ENCODE measurements around the gene IVD. TPM values are rescaled to one million over a fixed set of nuclear protein-coding genes. Genes with fewer than 3 reads are reported as not detected.

The IVD gene
- total RNA-seq, 8 experiments from 2014 or later = 20.3 to 93.9 (median 33.7) TPM

GRCh38 chr15:40439960-40440742, 34.6 kb downstream of the IVD start:
- in situ Hi-C loops (cut with MboI; ENCODE audit: low pct_unique_long_range_greater_than_20kb in 2 of 9, low sequenced_read_pairs in 9 of 9, unreplicated experiment in 9 of 9) = no loop called here
- peak overlapping the region; percentile 60 to 100 (median 86) for H3K4me3 ChIP-seq
- ATAC-seq (replicated peaks in 6 of 8) = peak in 7 of 8 experiments; percentile 1 to 10 (median 4)
- peaks cover 39 to 49% of the 10 kb centered on the region in 2 donors for H3K4me1 ChIP-seq (replicated peaks in 1 of 2)
- no CpG with 5 or more reads among the region's 35 CpGs for WGBS, 10 experiments
- H3K27ac ChIP-seq = peak overlapping the region; percentile 53 to 74

GRCh38 chr15:40440743-40441564, 35.4 kb downstream of the IVD start, which contains the start of gene BAHD1:
BAHD1 (plus strand) TSS chr15:40440953; CDS start chr15:40458465, 17,512 bp downstream.
- peaks cover 43 to 53% of the 10 kb centered on the region in 2 donors for H3K4me1 ChIP-seq (replicated peaks in 1 of 2)
- peak; percentile 74 to 84 (median 75) for ATAC-seq (replicated peaks in 6 of 8)
- in situ Hi-C loops (cut with MboI; ENCODE audit: low pct_unique_long_range_greater_than_20kb in 2 of 9, low sequenced_read_pairs in 9 of 9, unreplicated experiment in 9 of 9) = no loop called here
- WGBS, 10 experiments = no CpG with 5 or more reads among the region's 119 CpGs
- H3K4me3 ChIP-seq = peak within 1 kb of the TSS; percentile 60 to 100 (median 86)
- H3K27ac ChIP-seq = peak within 1 kb of the TSS; percentile 83 to 96

- Histone ChIP-seq H3K27ac (peak overlapping the region; percentile 83 to 96), H3K4me1 (replicated peaks in 1 of 2) (peaks cover 47 to 52% of the 10 kb centered on the region in 2 donors), H3K4me3 (peak overlapping the region; percentile 60 to 100 (median 86))
- peak in 7 of 8 experiments; percentile 1 to 30 (median 20) for ATAC-seq (replicated peaks in 6 of 8)
- WGBS, 10 experiments = no CpG with 5 or more reads among the region's 119 CpGs
- in situ Hi-C loops (cut with MboI; ENCODE audit: low pct_unique_long_range_greater_than_20kb in 2 of 9, low sequenced_read_pairs in 9 of 9, unreplicated experiment in 9 of 9) = no loop called here
Observed at GRCh38 chr15:40441565-40442531, 36.3 kb downstream of the IVD start.

GRCh38 chr15:40443255-40443654, 37.7 kb downstream of the IVD start:
- ATAC-seq (replicated peaks in 6 of 8) = no peak
- Histone ChIP-seq H3K4me1 (replicated peaks in 1 of 2) (peaks cover 38 to 46% of the 10 kb centered on the region in 2 donors), H3K27ac (no peak overlapping the region), H3K4me3 (peak overlapping the region in 4 of 5 donors; percentile 60 to 100 (median 81))
- WGBS, 10 experiments = 60 to 100% (median 73%) methylated on average over 1 to 4 of the region's 4 CpGs; no CpG with 5 or more reads in 3 of the 10 experiments
- in situ Hi-C loops (cut with MboI; ENCODE audit: low pct_unique_long_range_greater_than_20kb in 2 of 9, low sequenced_read_pairs in 9 of 9, unreplicated experiment in 9 of 9) = no loop called here

DNA sequence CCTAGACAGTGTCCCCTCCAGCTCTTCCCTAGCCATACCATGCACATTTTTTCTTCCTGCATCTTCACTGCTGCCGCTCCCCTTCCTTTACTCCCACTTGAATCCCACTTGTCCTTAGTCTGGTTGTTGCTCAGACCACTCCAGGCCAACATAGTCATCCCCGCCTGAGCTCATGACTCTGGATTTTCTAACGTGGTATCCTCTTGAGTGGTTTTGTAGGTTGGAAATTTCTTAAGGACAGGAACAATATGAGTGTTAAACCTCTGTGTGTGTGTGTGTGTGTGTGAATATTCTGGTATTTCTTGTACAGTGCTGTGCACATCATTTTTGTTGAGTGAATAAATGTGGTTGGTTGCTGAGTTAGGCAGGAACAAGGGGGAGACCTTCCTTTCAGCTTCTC, 38.3 kb downstream of the IVD start:
- H3K27ac ChIP-seq = no peak overlapping the region
- in situ Hi-C loops (cut with MboI; ENCODE audit: low pct_unique_long_range_greater_than_20kb in 2 of 9, low sequenced_read_pairs in 9 of 9, unreplicated experiment in 9 of 9) = no loop called here
- no peak for ATAC-seq (replicated peaks in 6 of 8)
- peak overlapping the region in 2 of 5 donors; percentile 60 to 74 for H3K4me3 ChIP-seq
- 50 to 100% (median 73%) methylated on average over 1 to 3 of the region's 3 CpGs; no CpG with 5 or more reads in 2 of the 10 experiments for WGBS, 10 experiments
- H3K4me1 ChIP-seq (replicated peaks in 1 of 2) = peaks cover 38 to 46% of the 10 kb centered on the region in 2 donors

DNA sequence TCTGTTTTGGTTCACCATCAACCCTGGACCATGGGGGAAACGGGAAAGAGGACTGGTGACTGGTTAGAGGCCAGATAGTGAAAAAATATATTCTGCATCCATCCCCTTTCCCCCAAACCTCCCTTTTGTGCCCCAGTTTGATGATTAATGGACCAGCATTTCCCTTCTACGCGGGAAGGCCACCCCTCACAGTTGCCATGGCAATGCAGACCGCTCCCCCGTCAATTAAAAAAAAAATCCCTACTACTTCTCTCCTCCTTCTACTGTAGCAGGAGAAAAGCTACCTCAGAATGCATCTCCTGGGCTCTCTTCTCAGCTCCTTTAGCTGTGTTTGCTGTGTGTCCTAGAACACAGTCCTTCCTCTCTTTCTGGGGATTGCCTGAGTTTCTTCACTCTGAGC, 39.1 kb downstream of the IVD start:
- Histone ChIP-seq H3K4me1 (replicated peaks in 1 of 2) (peaks cover 34 to 42% of the 10 kb centered on the region in 2 donors), H3K27ac (no peak overlapping the region), H3K4me3 (peak overlapping the region in 1 of 5 donors; percentile 4)
- in situ Hi-C loops (cut with MboI; ENCODE audit: low pct_unique_long_range_greater_than_20kb in 2 of 9, low sequenced_read_pairs in 9 of 9, unreplicated experiment in 9 of 9) = no loop called here
- 22 to 100% (median 80%) methylated on average over 1 to 5 of the region's 5 CpGs; no CpG with 5 or more reads in 4 of the 10 experiments for WGBS, 10 experiments
- ATAC-seq (replicated peaks in 6 of 8) = no peak

DNA sequence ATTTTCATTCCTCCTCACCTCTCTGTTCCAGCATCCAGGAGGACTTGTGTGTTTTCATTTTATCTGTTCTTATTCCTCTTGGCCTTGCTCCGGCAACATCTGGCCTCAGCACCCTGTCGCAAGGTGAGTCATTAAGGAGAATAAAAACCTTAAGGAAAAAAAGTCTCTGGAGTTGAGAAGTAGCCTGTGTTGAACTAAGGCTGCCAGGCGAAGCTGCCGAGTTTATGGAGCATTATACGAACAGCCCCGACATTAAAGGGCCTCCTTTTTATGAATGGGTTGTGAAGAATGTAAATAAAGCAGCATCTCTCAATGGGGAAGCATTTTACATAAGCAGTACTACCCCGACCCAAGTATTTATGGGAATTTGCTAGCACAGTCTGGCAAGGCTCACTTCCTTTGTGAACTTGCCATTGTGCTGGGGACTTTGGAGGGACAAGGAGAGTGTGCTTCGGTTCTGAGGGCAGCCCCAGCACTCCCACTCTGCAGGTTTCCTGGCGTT, 39.9 kb downstream of the IVD start:
- no peak for ATAC-seq (replicated peaks in 6 of 8)
- peak overlapping the region in 1 of 5 donors; percentile 11 for H3K4me3 ChIP-seq
- H3K27ac ChIP-seq = no peak overlapping the region
- WGBS, 10 experiments = 10 to 80% (median 26%) methylated on average over 2 to 8 of the region's 9 CpGs
- peaks cover 34 to 42% of the 10 kb centered on the region in 2 donors for H3K4me1 ChIP-seq (replicated peaks in 1 of 2)
- in situ Hi-C loops (cut with MboI; ENCODE audit: low pct_unique_long_range_greater_than_20kb in 2 of 9, low sequenced_read_pairs in 9 of 9, unreplicated experiment in 9 of 9) = no loop called here

- Histone ChIP-seq H3K4me1 (replicated peaks in 1 of 2) (peaks cover 34 to 42% of the 10 kb centered on the region in 2 donors), H3K27ac (no peak overlapping the region), H3K4me3 (no peak overlapping the region)
- no peak for ATAC-seq (replicated peaks in 6 of 8)
- WGBS, 10 experiments = 45% methylated on average over 3 of the region's 3 CpGs; no CpG with 5 or more reads in 9 of the 10 experiments
- in situ Hi-C loops (cut with MboI; ENCODE audit: low pct_unique_long_range_greater_than_20kb in 2 of 9, low sequenced_read_pairs in 9 of 9, unreplicated experiment in 9 of 9) = no loop called here
Observed at GRCh38 chr15:40446144-40446543, 40.5 kb downstream of the IVD start.

DNA sequence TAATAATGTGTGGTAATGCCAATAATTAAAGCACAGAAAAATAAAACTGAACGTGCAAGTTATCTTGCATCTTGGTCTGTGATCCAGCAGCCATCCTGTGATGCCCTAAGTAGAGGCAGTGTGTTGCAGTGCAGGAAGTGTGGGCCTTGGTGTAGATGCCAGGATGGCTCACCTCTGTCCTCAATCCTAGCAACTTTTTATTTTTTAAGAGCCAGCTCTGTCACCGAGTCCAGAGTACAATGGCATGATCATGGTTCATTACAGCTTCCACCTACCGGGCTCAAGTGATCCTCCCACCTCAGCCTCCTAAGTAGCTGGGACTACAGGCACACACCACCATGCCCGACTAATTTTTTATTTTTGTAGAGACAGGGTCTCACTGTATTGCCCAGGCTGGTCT, 42.8 kb downstream of the IVD start:
- ATAC-seq (replicated peaks in 6 of 8) = no peak
- WGBS, 10 experiments = 50 to 100% (median 87%) methylated on average over 1 to 4 of the region's 4 CpGs; no CpG with 5 or more reads in 3 of the 10 experiments

DNA sequence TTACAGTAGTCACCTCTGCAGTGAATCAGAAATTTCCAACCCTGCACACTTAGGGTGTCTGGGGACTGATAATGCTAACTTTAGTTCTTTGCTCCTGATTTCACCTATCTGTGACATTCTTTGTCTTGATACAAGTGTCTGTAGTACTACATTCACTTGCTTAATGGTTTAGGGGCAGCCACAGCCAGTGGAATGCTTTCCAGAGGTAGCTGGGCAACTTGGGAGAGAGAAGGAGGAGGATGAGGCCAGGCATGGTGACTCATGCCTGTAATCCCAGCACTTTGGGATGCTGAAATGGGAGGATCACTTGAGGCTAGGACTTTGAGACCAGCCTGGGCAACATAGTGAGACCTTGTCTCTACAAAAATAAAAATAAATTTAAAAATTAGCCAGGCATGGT, 43.7 kb downstream of the IVD start:
- ATAC-seq (replicated peaks in 6 of 8) = peak in 1 of 8 experiments; percentile 23
- Histone ChIP-seq H3K27ac (no peak overlapping the region), H3K4me3 (no peak overlapping the region), H3K4me1 (replicated peaks in 1 of 2) (peaks cover 22% of the 10 kb centered on the region in 2 donors)
- in situ Hi-C loops (cut with MboI; ENCODE audit: low pct_unique_long_range_greater_than_20kb in 2 of 9, low sequenced_read_pairs in 9 of 9, unreplicated experiment in 9 of 9) = no loop called here

More for the DNA sequence above, 42.8 kb downstream of the IVD start:
- no peak overlapping the region for H3K4me3 ChIP-seq
- H3K4me1 ChIP-seq (replicated peaks in 1 of 2) = peaks cover 27 to 31% of the 10 kb centered on the region in 2 donors
- no peak overlapping the region for H3K27ac ChIP-seq
- in situ Hi-C loops (cut with MboI; ENCODE audit: low pct_unique_long_range_greater_than_20kb in 2 of 9, low sequenced_read_pairs in 9 of 9, unreplicated experiment in 9 of 9) = no loop called here

DNA sequence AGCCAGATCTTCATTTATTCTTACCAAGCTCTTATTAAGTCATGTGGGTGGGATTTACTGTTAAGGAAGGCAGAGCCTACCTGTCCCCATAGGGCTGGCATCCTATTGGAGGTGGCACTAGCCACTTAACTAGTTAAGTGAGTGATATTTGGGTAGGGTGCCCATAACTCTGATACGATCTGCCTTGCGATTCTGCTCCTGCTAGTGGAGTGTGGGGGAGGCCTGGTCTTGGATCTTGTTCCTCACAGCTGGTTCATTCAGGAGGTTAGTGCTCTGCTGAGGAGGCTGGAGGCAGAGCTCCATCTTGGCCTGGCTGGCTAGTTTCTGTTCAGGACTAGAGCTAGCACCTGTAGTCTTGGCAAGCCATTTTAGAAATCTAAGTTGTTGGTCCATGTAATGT, 44.5 kb downstream of the IVD start:
- Histone ChIP-seq H3K4me3 (no peak overlapping the region), H3K27ac (no peak overlapping the region), H3K4me1 (replicated peaks in 1 of 2) (peaks cover 15 to 19% of the 10 kb centered on the region in 2 donors)
- WGBS, 10 experiments = 60 to 100% (median 100%) methylated on average over 1 to 2 of the region's 2 CpGs; no CpG with 5 or more reads in 4 of the 10 experiments
- in situ Hi-C loops (cut with MboI; ENCODE audit: low pct_unique_long_range_greater_than_20kb in 2 of 9, low sequenced_read_pairs in 9 of 9, unreplicated experiment in 9 of 9) = no loop called here
- ATAC-seq (replicated peaks in 6 of 8) = no peak

DNA sequence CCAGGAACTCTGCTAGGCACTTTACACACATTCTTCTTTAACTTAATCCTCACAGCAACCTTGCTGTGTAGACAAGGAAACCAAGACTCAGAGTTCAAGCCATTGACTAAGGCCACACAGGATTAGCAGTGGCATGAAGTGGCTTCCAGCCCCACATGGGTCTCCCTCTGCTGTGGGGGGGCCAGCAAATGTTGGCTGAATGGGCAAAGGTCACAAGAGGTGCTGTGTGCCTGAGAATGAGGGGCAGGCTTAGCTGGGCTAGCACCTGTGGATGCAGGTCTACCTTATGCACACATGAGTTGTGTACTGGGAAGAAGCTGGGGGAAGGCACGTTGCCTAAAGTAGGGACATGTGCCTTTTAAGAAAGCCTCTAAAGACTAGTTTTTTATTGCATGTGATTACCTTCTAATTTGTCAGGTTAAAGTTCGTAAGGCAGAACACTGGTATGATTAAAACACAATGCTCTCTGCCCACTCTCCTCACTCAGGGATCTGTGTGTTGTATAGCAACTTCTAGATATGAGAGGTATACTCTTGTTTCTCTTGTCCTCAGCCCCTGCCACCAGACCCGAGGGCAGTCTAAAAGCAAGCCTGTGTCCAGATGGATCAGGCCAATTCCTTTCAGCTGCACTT, 46.0 kb downstream of the IVD start:
- Histone ChIP-seq H3K4me3 (no peak overlapping the region), H3K27ac (no peak overlapping the region), H3K4me1 (replicated peaks in 1 of 2) (peaks cover 0 to 6% of the 10 kb centered on the region in 2 donors)
- ATAC-seq (replicated peaks in 6 of 8) = no peak
- in situ Hi-C loops (cut with MboI; ENCODE audit: low pct_unique_long_range_greater_than_20kb in 2 of 9, low sequenced_read_pairs in 9 of 9, unreplicated experiment in 9 of 9) = no loop called here
- 55 to 100% (median 80%) methylated on average over 1 to 3 of the region's 3 CpGs; no CpG with 5 or more reads in 2 of the 10 experiments for WGBS, 10 experiments

Measured in motor neuron (in vitro differentiated cells).